ENCODE results near the gene IBTK.

- TF ChIP-seq, protein P1, sequence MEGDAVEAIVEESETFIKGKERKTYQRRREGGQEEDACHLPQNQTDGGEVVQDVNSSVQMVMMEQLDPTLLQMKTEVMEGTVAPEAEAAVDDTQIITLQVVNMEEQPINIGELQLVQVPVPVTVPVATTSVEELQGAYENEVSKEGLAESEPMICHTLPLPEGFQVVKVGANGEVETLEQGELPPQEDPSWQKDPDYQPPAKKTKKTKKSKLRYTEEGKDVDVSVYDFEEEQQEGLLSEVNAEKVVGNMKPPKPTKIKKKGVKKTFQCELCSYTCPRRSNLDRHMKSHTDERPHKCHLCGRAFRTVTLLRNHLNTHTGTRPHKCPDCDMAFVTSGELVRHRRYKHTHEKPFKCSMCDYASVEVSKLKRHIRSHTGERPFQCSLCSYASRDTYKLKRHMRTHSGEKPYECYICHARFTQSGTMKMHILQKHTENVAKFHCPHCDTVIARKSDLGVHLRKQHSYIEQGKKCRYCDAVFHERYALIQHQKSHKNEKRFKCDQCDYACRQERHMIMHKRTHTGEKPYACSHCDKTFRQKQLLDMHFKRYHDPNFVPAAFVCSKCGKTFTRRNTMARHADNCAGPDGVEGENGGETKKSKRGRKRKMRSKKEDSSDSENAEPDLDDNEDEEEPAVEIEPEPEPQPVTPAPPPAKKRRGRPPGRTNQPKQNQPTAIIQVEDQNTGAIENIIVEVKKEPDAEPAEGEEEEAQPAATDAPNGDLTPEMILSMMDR (IDR thresholded peaks at IDR 0.05; ENCODE audit: insufficient read depth, low read length, poor library complexity, severe bottlenecking), result no peak
- no peak for TF ChIP-seq EZH2phosphoT487 (conservative IDR thresholded peaks at IDR 0.05; ENCODE audit: low read length)
Observed at GRCh38 chr6:82243884-82244283, 3.7 kb downstream of the IBTK start.
